HCT116 (cell line): Measurements from ENCODE around the gene ATG4B. TPM values are rescaled to one million over a fixed set of nuclear protein-coding genes. Genes with fewer than 3 reads are reported as not detected.

Source experiments
- ATAC-seq: fragments of 200-7000 bp; cut with Tn5 transposase; 2 replicates; pipeline ENCODE4 v1.9.1; 2020; ENCODE audit warnings: mild to moderate bottlenecking, moderate library complexity
- BruUV-seq: library from RNA; stranded (reverse); fragments of 400-500 nt; replicated peaks from 2 replicates; lab custom pipeline; 2021; lab: Mats Ljungman, UMichigan
- CTCF ChIA-PET: fragments of 300-600 bp; sonication (Branson Sonifier 250); formaldehyde crosslinking; loops from one replicate; lab custom pipeline; 2021; ENCODE audit warnings: antibody characterized with exemption; lab: Charles Lee
- POLR2A ChIA-PET: fragments of 300-600, 350-600 bp; sonication (Branson Sonifier 250); formaldehyde crosslinking; loops from one replicate; lab custom pipeline; 2021; ENCODE audit warnings: antibody characterized with exemption; lab: Charles Lee
- RAD21 ChIA-PET, 2 experiments: fragments of 300-600 bp; sonication (Branson Sonifier 250); formaldehyde crosslinking; loops; one replicate each; lab custom pipeline; 2023; ENCODE audit warnings: low total read pairs in 2 of 2; ENCODE audit not compliant: uncharacterized antibody in 2 of 2, unreplicated experiment in 2 of 2, low non-redundant PET in 1 of 2; lab: Charles Lee
- DNase-seq: peaks from one replicate; pipeline ENCODE4 v3.0.0-alpha.2; 2010; ENCODE audit warnings: low read depth, low spot score
- H2AFZ ChIP-seq: fragments of 200-600 bp; shearing (Covaris generic), sonication (generic); 2 replicates; pipeline ENCODE4 v1.6.1; 2017; ENCODE audit warnings: low read depth, mixed run types, mixed read lengths, antibody characterized with exemption, low read length; ENCODE audit not compliant: poor library complexity, severe bottlenecking
- H3K27ac ChIP-seq: 2 replicates; pipeline ENCODE4 v1.5.1; 2012; ENCODE audit warnings: low read depth, low read length
- H3K27me3 ChIP-seq: fragments of 200-600 bp; sonication (generic); 2 replicates; pipeline ENCODE4 v1.6.1; 2016; ENCODE audit warnings: mixed run types, low read length, mixed read lengths; ENCODE audit not compliant: insufficient read depth
- H3K36me3 ChIP-seq, 2 experiments: fragments of 200-500 bp in 1 of 2; fragments of 200-600 bp in 1 of 2; sonication (Bioruptor generic) in 1 of 2; sonication (generic) in 1 of 2; 2 replicates each; pipeline versions ENCODE4 v1.5.1 to v1.6.1; 2014 to 2016; ENCODE audit warnings: low read length in 2 of 2, inconsistent platforms in 1 of 2, mixed read lengths in 1 of 2, mixed run types in 1 of 2; ENCODE audit not compliant: insufficient read depth in 2 of 2, control insufficient read depth in 1 of 2
- H3K4me1 ChIP-seq, 2 experiments: fragments of 200-600 bp in 1 of 2; sonication (generic) in 1 of 2; 2 replicates each; pipeline versions ENCODE4 v1.5.1 to v1.6.1; 2012 to 2017; ENCODE audit warnings: low read length in 2 of 2, inconsistent platforms in 1 of 2, mild to moderate bottlenecking in 1 of 2, mixed read lengths in 1 of 2, mixed run types in 1 of 2, moderate library complexity in 1 of 2; ENCODE audit not compliant: insufficient read depth in 2 of 2, control insufficient read depth in 1 of 2
- H3K4me2 ChIP-seq: fragments of 200-600 bp; sonication (generic); 2 replicates; pipeline ENCODE4 v1.6.1; 2017; ENCODE audit warnings: mixed run types, low read length, mixed read lengths
- H3K4me3 ChIP-seq, 2 experiments: fragments of 200-600 bp in 1 of 2; sonication (generic) in 1 of 2; replicated peaks in 1 of 2; 2 replicates each; pipeline ENCODE4 v1.5.1; 2011 to 2016; ENCODE audit warnings: low read length in 2 of 2, control low read depth in 1 of 2, low read depth in 1 of 2, mild to moderate bottlenecking in 1 of 2, mixed read lengths in 1 of 2, mixed run types in 1 of 2
- H3K79me2 ChIP-seq: fragments of 200-600 bp; sonication (generic); 2 replicates; pipeline ENCODE4 v1.6.1; 2017; ENCODE audit warnings: mild to moderate bottlenecking, mixed run types, low read length, moderate library complexity, mixed read lengths; ENCODE audit not compliant: insufficient read depth
- H3K9ac ChIP-seq: fragments of 200-600 bp; sonication (generic); 2 replicates; pipeline ENCODE4 v1.6.1; 2016; ENCODE audit warnings: low read length, mixed read lengths
- H3K9me2 ChIP-seq: fragments of 200-600 bp; sonication (generic), shearing (Covaris generic); 2 replicates; pipeline ENCODE4 v1.6.1; 2017; ENCODE audit warnings: mixed run types, mild to moderate bottlenecking, moderate library complexity; ENCODE audit not compliant: insufficient read depth
- H3K9me3 ChIP-seq, 2 experiments: fragments of 200-500 bp in 1 of 2; fragments of 200-600 bp in 1 of 2; sonication (Bioruptor generic) in 1 of 2; sonication (generic) in 1 of 2; 2 replicates each; pipeline ENCODE4 v1.6.1; 2014 to 2017; ENCODE audit warnings: low read length in 2 of 2, mixed read lengths in 2 of 2, inconsistent platforms in 1 of 2, low read depth in 1 of 2, mild to moderate bottlenecking in 1 of 2, mixed run types in 1 of 2, moderate library complexity in 1 of 2; ENCODE audit not compliant: control insufficient read depth in 1 of 2, insufficient read depth in 1 of 2
- H4K20me1 ChIP-seq: fragments of 200-600 bp; sonication (generic), shearing (Covaris generic); 2 replicates; pipeline ENCODE4 v1.6.1; 2017; ENCODE audit warnings: mixed run types, mild to moderate bottlenecking, moderate library complexity; ENCODE audit not compliant: insufficient read depth
- CBX3 ChIP-seq: IDR thresholded peaks from 2 replicates; pipeline ENCODE4 v1.6.1; 2012; ENCODE audit warnings: low read depth
- CEBPB ChIP-seq: IDR thresholded peaks from 2 replicates; pipeline ENCODE4 v1.6.1; 2012; ENCODE audit warnings: low read depth
- EGR1 ChIP-seq: IDR thresholded peaks from 2 replicates; pipeline ENCODE4 v1.6.1; 2012; ENCODE audit warnings: low read depth
- ELF1 ChIP-seq: IDR thresholded peaks from 2 replicates; pipeline ENCODE4 v1.6.1; 2012; ENCODE audit warnings: low read depth, borderline replicate concordance
- FOSL1 ChIP-seq: IDR thresholded peaks from 2 replicates; pipeline ENCODE4 v1.6.1; 2012; ENCODE audit warnings: low read depth
- JUND ChIP-seq: IDR thresholded peaks from 2 replicates; pipeline ENCODE4 v1.6.1; 2012
- POLR2A ChIP-seq: IDR thresholded peaks from 2 replicates; pipeline ENCODE4 v1.7.0; 2011; ENCODE audit warnings: borderline replicate concordance; ENCODE audit not compliant: insufficient read depth, insufficient read length; ENCODE audit errors: extremely low read depth
- POLR2AphosphoS5 ChIP-seq: IDR thresholded peaks from 2 replicates; pipeline ENCODE4 v1.6.1; 2011; ENCODE audit warnings: mild to moderate bottlenecking, low read depth, low read length, moderate library complexity
- RAD21 ChIP-seq: IDR thresholded peaks from 2 replicates; pipeline ENCODE4 v1.6.1; 2012; ENCODE audit warnings: low read depth, mild to moderate bottlenecking
- SIN3A ChIP-seq: IDR thresholded peaks from 2 replicates; pipeline ENCODE4 v1.6.1; 2012; ENCODE audit warnings: low read depth
- SP1 ChIP-seq: IDR thresholded peaks from 2 replicates; pipeline ENCODE4 v1.6.1; 2012; ENCODE audit warnings: low read depth
- ZFX ChIP-seq: fragments of 450-650 bp; IDR thresholded peaks from 2 replicates; pipeline ENCODE4 v1.6.1; 2017
- intact Hi-C: fragments of 100-400 bp; cut with micrococcal nuclease; formaldehyde crosslinking; loops from 2 replicates; pipeline ENCODE4 v1.10.0; 2022
- total RNA-seq: library from RNA; stranded (reverse); gene quantifications from one replicate; pipeline ENCODE4 v1.2.1, GENCODE V29; 2021; ENCODE audit not compliant: unreplicated experiment
- TF ChIP-seq, protein P1 (sequence below): IDR thresholded peaks from 2 replicates; pipeline ENCODE4 v1.6.1; 2012
- TF ChIP-seq, protein P2 (sequence below), 3 experiments: fragments of 200-600 bp in 1 of 3; sonication (generic) in 1 of 3; IDR thresholded peaks in 2 of 3; conservative IDR thresholded peaks in 1 of 3; 2 replicates each; pipeline ENCODE4 v1.5.1; 2012 to 2017; ENCODE audit warnings: low read depth in 2 of 3, low read length in 2 of 3, antibody characterized with exemption in 1 of 3, borderline replicate concordance in 1 of 3, control low read depth in 1 of 3, mild to moderate bottlenecking in 1 of 3, mixed read lengths in 1 of 3, mixed run types in 1 of 3, moderate library complexity in 1 of 3; ENCODE audit not compliant: insufficient read depth in 1 of 3
- TF ChIP-seq, protein P3 (sequence below): IDR thresholded peaks from 2 replicates; pipeline ENCODE4 v1.6.1; 2012
- TF ChIP-seq, protein P4 (sequence below): IDR thresholded peaks from 2 replicates; pipeline ENCODE4 v1.6.1; 2012; ENCODE audit warnings: low read depth
- TF ChIP-seq, protein P5 (sequence below): IDR thresholded peaks from 2 replicates; pipeline ENCODE4 v1.6.1; 2011; ENCODE audit warnings: mild to moderate bottlenecking, low read length, moderate library complexity; ENCODE audit not compliant: insufficient replicate concordance; ENCODE audit errors: extremely low read depth

The ATG4B gene
- total RNA-seq, 1 experiment from 2014 or later: 87.4 TPM

DNA sequence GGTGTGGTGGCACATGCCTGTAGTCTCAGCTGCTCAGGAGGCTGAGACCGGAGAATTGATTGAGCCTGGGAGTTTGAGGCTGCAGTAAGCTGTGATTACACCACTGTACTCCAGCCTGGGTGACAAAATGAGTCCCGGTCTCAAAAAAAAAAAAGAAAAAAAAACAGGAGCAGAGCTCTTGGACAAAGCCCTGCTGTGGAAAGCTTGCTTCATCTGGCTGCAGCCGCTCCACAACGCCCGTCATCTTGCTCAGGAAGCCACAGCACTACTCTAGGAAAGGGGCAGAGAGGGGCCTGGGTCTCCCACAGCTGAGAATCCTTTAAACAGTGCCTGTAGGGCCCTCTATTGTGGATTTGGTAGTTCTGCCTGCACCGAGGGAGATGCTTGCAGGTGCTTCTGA lies 11.0 kb downstream of the ATG4B start (continued):
- no peak for TF ChIP-seq FOSL1
- TF ChIP-seq POLR2AphosphoS5: no peak

DNA sequence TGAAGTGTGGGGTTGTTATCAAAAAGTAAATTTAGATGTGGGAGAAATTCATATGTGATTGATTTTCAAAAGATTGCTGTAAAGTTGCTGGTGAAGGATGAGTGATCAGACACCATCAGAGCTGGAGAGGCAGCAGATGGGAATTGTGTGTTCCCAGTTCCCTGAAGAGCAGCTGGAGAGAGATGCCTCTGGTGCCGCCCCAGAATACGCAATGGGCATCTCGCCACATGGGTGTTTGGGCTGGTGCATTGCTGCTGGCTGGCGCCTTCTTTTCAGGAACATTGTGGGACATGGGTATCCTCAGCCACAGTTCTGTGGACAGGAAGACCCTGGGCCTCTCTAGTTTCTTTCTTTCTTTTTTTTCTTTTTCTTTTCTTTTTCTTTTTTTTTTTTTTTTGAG lies 11.9 kb downstream of the ATG4B start:
- no peaks in the 10 kb centered on the region for H3K27me3 ChIP-seq
- H2AFZ ChIP-seq: no peak overlapping the region
- no peaks in the 10 kb centered on the region; the same call in 1 of the 2 replicates for H4K20me1 ChIP-seq
- TF ChIP-seq, protein P1, sequence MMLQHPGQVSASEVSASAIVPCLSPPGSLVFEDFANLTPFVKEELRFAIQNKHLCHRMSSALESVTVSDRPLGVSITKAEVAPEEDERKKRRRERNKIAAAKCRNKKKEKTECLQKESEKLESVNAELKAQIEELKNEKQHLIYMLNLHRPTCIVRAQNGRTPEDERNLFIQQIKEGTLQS: no peak
- TF ChIP-seq RAD21: no peak
- TF ChIP-seq, protein P2, sequence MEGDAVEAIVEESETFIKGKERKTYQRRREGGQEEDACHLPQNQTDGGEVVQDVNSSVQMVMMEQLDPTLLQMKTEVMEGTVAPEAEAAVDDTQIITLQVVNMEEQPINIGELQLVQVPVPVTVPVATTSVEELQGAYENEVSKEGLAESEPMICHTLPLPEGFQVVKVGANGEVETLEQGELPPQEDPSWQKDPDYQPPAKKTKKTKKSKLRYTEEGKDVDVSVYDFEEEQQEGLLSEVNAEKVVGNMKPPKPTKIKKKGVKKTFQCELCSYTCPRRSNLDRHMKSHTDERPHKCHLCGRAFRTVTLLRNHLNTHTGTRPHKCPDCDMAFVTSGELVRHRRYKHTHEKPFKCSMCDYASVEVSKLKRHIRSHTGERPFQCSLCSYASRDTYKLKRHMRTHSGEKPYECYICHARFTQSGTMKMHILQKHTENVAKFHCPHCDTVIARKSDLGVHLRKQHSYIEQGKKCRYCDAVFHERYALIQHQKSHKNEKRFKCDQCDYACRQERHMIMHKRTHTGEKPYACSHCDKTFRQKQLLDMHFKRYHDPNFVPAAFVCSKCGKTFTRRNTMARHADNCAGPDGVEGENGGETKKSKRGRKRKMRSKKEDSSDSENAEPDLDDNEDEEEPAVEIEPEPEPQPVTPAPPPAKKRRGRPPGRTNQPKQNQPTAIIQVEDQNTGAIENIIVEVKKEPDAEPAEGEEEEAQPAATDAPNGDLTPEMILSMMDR (IDR thresholded peaks at IDR 0.05 in 2 of 3, conservative IDR thresholded peaks at IDR 0.05 in 1 of 3; ENCODE audit: borderline replicate concordance in 1 of 3, insufficient read depth in 1 of 3, low read depth in 2 of 3, low read length in 2 of 3): no peak
- no peak for TF ChIP-seq EGR1
- TF ChIP-seq, protein P3, sequence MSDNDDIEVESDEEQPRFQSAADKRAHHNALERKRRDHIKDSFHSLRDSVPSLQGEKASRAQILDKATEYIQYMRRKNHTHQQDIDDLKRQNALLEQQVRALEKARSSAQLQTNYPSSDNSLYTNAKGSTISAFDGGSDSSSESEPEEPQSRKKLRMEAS: no peak
- TF ChIP-seq, protein P4, sequence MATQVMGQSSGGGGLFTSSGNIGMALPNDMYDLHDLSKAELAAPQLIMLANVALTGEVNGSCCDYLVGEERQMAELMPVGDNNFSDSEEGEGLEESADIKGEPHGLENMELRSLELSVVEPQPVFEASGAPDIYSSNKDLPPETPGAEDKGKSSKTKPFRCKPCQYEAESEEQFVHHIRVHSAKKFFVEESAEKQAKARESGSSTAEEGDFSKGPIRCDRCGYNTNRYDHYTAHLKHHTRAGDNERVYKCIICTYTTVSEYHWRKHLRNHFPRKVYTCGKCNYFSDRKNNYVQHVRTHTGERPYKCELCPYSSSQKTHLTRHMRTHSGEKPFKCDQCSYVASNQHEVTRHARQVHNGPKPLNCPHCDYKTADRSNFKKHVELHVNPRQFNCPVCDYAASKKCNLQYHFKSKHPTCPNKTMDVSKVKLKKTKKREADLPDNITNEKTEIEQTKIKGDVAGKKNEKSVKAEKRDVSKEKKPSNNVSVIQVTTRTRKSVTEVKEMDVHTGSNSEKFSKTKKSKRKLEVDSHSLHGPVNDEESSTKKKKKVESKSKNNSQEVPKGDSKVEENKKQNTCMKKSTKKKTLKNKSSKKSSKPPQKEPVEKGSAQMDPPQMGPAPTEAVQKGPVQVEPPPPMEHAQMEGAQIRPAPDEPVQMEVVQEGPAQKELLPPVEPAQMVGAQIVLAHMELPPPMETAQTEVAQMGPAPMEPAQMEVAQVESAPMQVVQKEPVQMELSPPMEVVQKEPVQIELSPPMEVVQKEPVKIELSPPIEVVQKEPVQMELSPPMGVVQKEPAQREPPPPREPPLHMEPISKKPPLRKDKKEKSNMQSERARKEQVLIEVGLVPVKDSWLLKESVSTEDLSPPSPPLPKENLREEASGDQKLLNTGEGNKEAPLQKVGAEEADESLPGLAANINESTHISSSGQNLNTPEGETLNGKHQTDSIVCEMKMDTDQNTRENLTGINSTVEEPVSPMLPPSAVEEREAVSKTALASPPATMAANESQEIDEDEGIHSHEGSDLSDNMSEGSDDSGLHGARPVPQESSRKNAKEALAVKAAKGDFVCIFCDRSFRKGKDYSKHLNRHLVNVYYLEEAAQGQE: no peak
- TF ChIP-seq SP1: no peak
- TF ChIP-seq, protein P5, sequence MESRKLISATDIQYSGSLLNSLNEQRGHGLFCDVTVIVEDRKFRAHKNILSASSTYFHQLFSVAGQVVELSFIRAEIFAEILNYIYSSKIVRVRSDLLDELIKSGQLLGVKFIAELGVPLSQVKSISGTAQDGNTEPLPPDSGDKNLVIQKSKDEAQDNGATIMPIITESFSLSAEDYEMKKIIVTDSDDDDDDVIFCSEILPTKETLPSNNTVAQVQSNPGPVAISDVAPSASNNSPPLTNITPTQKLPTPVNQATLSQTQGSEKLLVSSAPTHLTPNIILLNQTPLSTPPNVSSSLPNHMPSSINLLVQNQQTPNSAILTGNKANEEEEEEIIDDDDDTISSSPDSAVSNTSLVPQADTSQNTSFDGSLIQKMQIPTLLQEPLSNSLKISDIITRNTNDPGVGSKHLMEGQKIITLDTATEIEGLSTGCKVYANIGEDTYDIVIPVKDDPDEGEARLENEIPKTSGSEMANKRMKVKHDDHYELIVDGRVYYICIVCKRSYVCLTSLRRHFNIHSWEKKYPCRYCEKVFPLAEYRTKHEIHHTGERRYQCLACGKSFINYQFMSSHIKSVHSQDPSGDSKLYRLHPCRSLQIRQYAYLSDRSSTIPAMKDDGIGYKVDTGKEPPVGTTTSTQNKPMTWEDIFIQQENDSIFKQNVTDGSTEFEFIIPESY: no peak
- no peak for TF ChIP-seq ZFX
- TF ChIP-seq SIN3A: no peak
- TF ChIP-seq POLR2A: no peak
- TF ChIP-seq CEBPB: no peak
- TF ChIP-seq JUND: no peak
- no peak for TF ChIP-seq CBX3
- TF ChIP-seq ELF1: no peak
- BruUV-seq: no TSS peak
- H3K4me2 ChIP-seq: no peak overlapping the region
- H3K79me2 ChIP-seq: peaks cover 85% of the 10 kb centered on the region
- ATAC-seq (no peak), DNase-seq (no peak)
- H3K9me3 ChIP-seq: no peaks in the 10 kb centered on the region
- intact Hi-C loops: no loop called here
- H3K9me2 ChIP-seq: no peaks in the 10 kb centered on the region
- H3K27ac ChIP-seq: no peak overlapping the region
- H3K4me1 ChIP-seq: no peaks in the 10 kb centered on the region
- POLR2A ChIA-PET: interaction anchor here (2.0 kb wide), 1 partner anchor 11 kb away, joined by 4 read pairs; the partner anchor contains the start of gene ATG4B
- H3K4me3 ChIP-seq: no peak overlapping the region
- RAD21 ChIA-PET: interaction anchor here in 1 of 2 experiments (0.7 kb wide), 1 partner anchor 12 kb away, joined by 3 read pairs; the partner anchor contains the start of gene THAP4
- CTCF ChIA-PET: no interaction called here
- H3K9ac ChIP-seq: no peak overlapping the region
- peaks cover 6 to 9% of the 10 kb centered on the region in 2 experiments; a peak in 3 of 4 replicates for H3K36me3 ChIP-seq
